PFSK-1 (cell line): ENCODE measurements around the gene BANF2.

Experiments
- FOXP2 ChIP-seq: optimal IDR thresholded peaks from 2 replicates; pipeline ENCODE3; 2011; ENCODE audit warnings: borderline replicate concordance, control low read depth, inconsistent platforms; ENCODE audit not compliant: insufficient read depth; ENCODE audit errors: extremely low read length, extremely low read depth
- POLR2AphosphoS5 ChIP-seq: IDR thresholded peaks from 2 replicates; pipeline ENCODE4 v1.6.1; 2012; ENCODE audit warnings: low read depth, mild to moderate bottlenecking, control low read depth, low read length, moderate library complexity
- REST ChIP-seq, 2 experiments: IDR thresholded peaks; 2 replicates each; pipeline versions ENCODE4 v1.6.1 to v1.8.0; 2011 to 2012; ENCODE audit warnings: low read depth in 2 of 2, low read length in 2 of 2, control low read depth in 1 of 2, inconsistent platforms in 1 of 2, mild to moderate bottlenecking in 1 of 2, moderate library complexity in 1 of 2; ENCODE audit not compliant: insufficient read depth in 1 of 2
- SIN3A ChIP-seq: IDR thresholded peaks from 2 replicates; pipeline ENCODE4 v1.6.1; 2012; ENCODE audit warnings: mild to moderate bottlenecking, low read length, moderate library complexity, borderline replicate concordance; ENCODE audit not compliant: insufficient read depth
- TAF1 ChIP-seq: IDR thresholded peaks from 2 replicates; pipeline ENCODE4 v1.6.1; 2012; ENCODE audit warnings: low read length, control low read depth, borderline replicate concordance; ENCODE audit not compliant: insufficient read depth

Gene BANF2

GRCh38 chr20:17759449-17759848 lies 59.7 kb downstream of the BANF2 start:
- TF ChIP-seq POLR2AphosphoS5 (no peak), FOXP2 (no peak), TAF1 (no peak), SIN3A (no peak), REST (IDR thresholded peaks at IDR 0.05; ENCODE audit: insufficient read depth in 1 of 2, low read depth in 2 of 2, low read length in 2 of 2) (no peak)

GRCh38 chr20:17761604-17762003 lies 61.8 kb downstream of the BANF2 start:
- TF ChIP-seq SIN3A (no peak), REST (IDR thresholded peaks at IDR 0.05; ENCODE audit: insufficient read depth in 1 of 2, low read depth in 2 of 2, low read length in 2 of 2) (no peak)

- TF ChIP-seq REST (IDR thresholded peaks at IDR 0.05; ENCODE audit: insufficient read depth in 1 of 2, low read depth in 2 of 2, low read length in 2 of 2) (no peak), TAF1 (no peak), POLR2AphosphoS5 (no peak)
These were observed 62.6 kb downstream of the BANF2 start for GRCh38 chr20:17762243-17762872.

GRCh38 chr20:17762873-17763557 lies 63.2 kb downstream of the BANF2 start:
- no peak for TF ChIP-seq FOXP2
- no peak for TF ChIP-seq SIN3A
- no peak for TF ChIP-seq REST (IDR thresholded peaks at IDR 0.05; ENCODE audit: insufficient read depth in 1 of 2, low read depth in 2 of 2, low read length in 2 of 2)
- no peak for TF ChIP-seq POLR2AphosphoS5
- no peak for TF ChIP-seq TAF1

- TF ChIP-seq FOXP2 (no peak), SIN3A (no peak), REST (IDR thresholded peaks at IDR 0.05; ENCODE audit: insufficient read depth in 1 of 2, low read depth in 2 of 2, low read length in 2 of 2) (no peak), TAF1 (no peak), POLR2AphosphoS5 (no peak)
These were observed 65.3 kb downstream of the BANF2 start for GRCh38 chr20:17765017-17765416.
